Measurements from ENCODE around the gene RNH1.
A peak's percentile ranks its signal among the peaks of the same experiment; 100 is the strongest.

The RNH1 gene

GRCh38 chr11:506995-507726, at the start of gene RNH1:
TSS of gene RNH1 (minus strand) at chr11:507242. CDS start at chr11:502162, 5,080 bp downstream.
- Histone ChIP-seq H3K4me1 (ENCODE audit: control insufficient read depth in 5 of 5, insufficient read depth in 5 of 5, low read length in 5 of 5) (peaks cover 5 to 51% (median 48%) of the 10 kb centered on the region in 5 donors), H3K9me3 (ENCODE audit: control insufficient read depth in 5 of 5, low read length in 5 of 5) (no peaks in the 10 kb centered on the region), H3K27me3 (ENCODE audit: control insufficient read depth in 5 of 5, insufficient read depth in 4 of 5, low read length in 5 of 5) (no peaks in the 10 kb centered on the region), H3K9ac (ENCODE audit: low read length in 5 of 5) (peak within 1 kb of the TSS; percentile 75 to 100 (median 91)), H3K36me3 (ENCODE audit: control insufficient read depth in 5 of 5, insufficient read depth in 5 of 5, low read length in 5 of 5) (peaks cover 0 to 18% (median 12%) of the 10 kb centered on the region in 5 donors), H3K27ac (ENCODE audit: low read depth, low read length) (peak within 1 kb of the TSS; percentile 99), H3K4me3 (ENCODE audit: low read depth in 1 of 5, low read length in 5 of 5) (peak within 1 kb of the TSS; percentile 76 to 86 (median 82))

GRCh38 chr11:555780-556661, 49.0 kb upstream of the RNH1 start:
- Histone ChIP-seq H3K4me1 (ENCODE audit: control insufficient read depth in 5 of 5, insufficient read depth in 5 of 5, low read length in 5 of 5) (peaks cover 0 to 18% (median 12%) of the 10 kb centered on the region in 5 donors), H3K9me3 (ENCODE audit: control insufficient read depth in 5 of 5, low read length in 5 of 5) (no peaks in the 10 kb centered on the region), H3K27me3 (ENCODE audit: control insufficient read depth in 5 of 5, insufficient read depth in 4 of 5, low read length in 5 of 5) (peaks cover 45 to 77% (median 62%) of the 10 kb centered on the region in 5 donors), H3K27ac (ENCODE audit: low read depth, low read length) (no peak overlapping the region), H3K9ac (ENCODE audit: low read length in 5 of 5) (no peak overlapping the region), H3K4me3 (ENCODE audit: low read depth in 1 of 5, low read length in 5 of 5) (no peak overlapping the region), H3K36me3 (ENCODE audit: control insufficient read depth in 5 of 5, insufficient read depth in 5 of 5, low read length in 5 of 5) (no peaks in the 10 kb centered on the region)

- Histone ChIP-seq H3K4me1 (ENCODE audit: control insufficient read depth in 5 of 5, insufficient read depth in 5 of 5, low read length in 5 of 5) (peaks cover 0 to 14% (median 10%) of the 10 kb centered on the region in 5 donors), H3K9ac (ENCODE audit: low read length in 5 of 5) (no peak overlapping the region), H3K36me3 (ENCODE audit: control insufficient read depth in 5 of 5, insufficient read depth in 5 of 5, low read length in 5 of 5) (no peaks in the 10 kb centered on the region), H3K27me3 (ENCODE audit: control insufficient read depth in 5 of 5, insufficient read depth in 4 of 5, low read length in 5 of 5) (peaks cover 45 to 78% (median 65%) of the 10 kb centered on the region in 5 donors), H3K9me3 (ENCODE audit: control insufficient read depth in 5 of 5, low read length in 5 of 5) (no peaks in the 10 kb centered on the region), H3K4me3 (ENCODE audit: low read depth in 1 of 5, low read length in 5 of 5) (no peak overlapping the region), H3K27ac (ENCODE audit: low read depth, low read length) (no peak overlapping the region)
These were observed 48.3 kb upstream of the RNH1 start for GRCh38 chr11:555227-555779.

GRCh38 chr11:554428-555226, 47.6 kb upstream of the RNH1 start:
- no peaks in the 10 kb centered on the region for H3K36me3 ChIP-seq (ENCODE audit: control insufficient read depth in 5 of 5, insufficient read depth in 5 of 5, low read length in 5 of 5)
- no peak overlapping the region for H3K9ac ChIP-seq (ENCODE audit: low read length in 5 of 5)
- H3K27ac ChIP-seq (ENCODE audit: low read depth, low read length) = no peak overlapping the region
- H3K9me3 ChIP-seq (ENCODE audit: control insufficient read depth in 5 of 5, low read length in 5 of 5) = no peaks in the 10 kb centered on the region
- H3K27me3 ChIP-seq (ENCODE audit: control insufficient read depth in 5 of 5, insufficient read depth in 4 of 5, low read length in 5 of 5) = peaks cover 45 to 77% (median 64%) of the 10 kb centered on the region in 5 donors
- H3K4me1 ChIP-seq (ENCODE audit: control insufficient read depth in 5 of 5, insufficient read depth in 5 of 5, low read length in 5 of 5) = peaks cover 0 to 9% (median 5%) of the 10 kb centered on the region in 5 donors
- peak overlapping the region in 1 of 5 donors; percentile 42 for H3K4me3 ChIP-seq (ENCODE audit: low read depth in 1 of 5, low read length in 5 of 5)

DNA sequence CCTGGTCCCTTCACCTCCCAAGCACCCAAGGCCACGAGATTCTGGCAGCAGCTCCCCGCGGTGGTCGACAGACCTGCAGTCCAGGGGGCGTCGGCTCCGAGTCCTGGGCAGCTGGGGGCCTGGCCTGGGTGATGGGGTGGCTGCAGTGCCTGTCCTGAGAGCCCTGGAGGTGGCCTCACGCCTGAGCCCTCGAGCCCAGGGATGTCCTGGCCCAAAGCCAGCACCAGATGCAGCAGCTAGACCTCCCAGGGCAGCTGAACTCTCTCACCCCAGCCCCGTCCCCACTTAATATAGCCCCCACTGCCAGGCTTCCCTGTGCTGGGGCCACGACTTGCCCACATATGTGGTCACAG, 46.9 kb upstream of the RNH1 start:
- no peak overlapping the region for H3K4me3 ChIP-seq (ENCODE audit: low read depth in 1 of 5, low read length in 5 of 5)
- peaks cover 49 to 71% (median 60%) of the 10 kb centered on the region in 5 donors for H3K27me3 ChIP-seq (ENCODE audit: control insufficient read depth in 5 of 5, insufficient read depth in 4 of 5, low read length in 5 of 5)
- no peaks in the 10 kb centered on the region for H3K9me3 ChIP-seq (ENCODE audit: control insufficient read depth in 5 of 5, low read length in 5 of 5)
- peaks cover 0 to 9% (median 5%) of the 10 kb centered on the region in 5 donors for H3K4me1 ChIP-seq (ENCODE audit: control insufficient read depth in 5 of 5, insufficient read depth in 5 of 5, low read length in 5 of 5)
- H3K36me3 ChIP-seq (ENCODE audit: control insufficient read depth in 5 of 5, insufficient read depth in 5 of 5, low read length in 5 of 5) = no peaks in the 10 kb centered on the region
- no peak overlapping the region for H3K27ac ChIP-seq (ENCODE audit: low read depth, low read length)
- no peak overlapping the region for H3K9ac ChIP-seq (ENCODE audit: low read length in 5 of 5)

GRCh38 chr11:553083-553987, 46.3 kb upstream of the RNH1 start:
- Histone ChIP-seq H3K9me3 (ENCODE audit: control insufficient read depth in 5 of 5, low read length in 5 of 5) (no peaks in the 10 kb centered on the region), H3K27ac (ENCODE audit: low read depth, low read length) (no peak overlapping the region), H3K4me1 (ENCODE audit: control insufficient read depth in 5 of 5, insufficient read depth in 5 of 5, low read length in 5 of 5) (peaks cover 0 to 9% (median 5%) of the 10 kb centered on the region in 5 donors), H3K9ac (ENCODE audit: low read length in 5 of 5) (no peak overlapping the region), H3K27me3 (ENCODE audit: control insufficient read depth in 5 of 5, insufficient read depth in 4 of 5, low read length in 5 of 5) (peaks cover 49 to 64% (median 55%) of the 10 kb centered on the region in 5 donors), H3K36me3 (ENCODE audit: control insufficient read depth in 5 of 5, insufficient read depth in 5 of 5, low read length in 5 of 5) (no peaks in the 10 kb centered on the region), H3K4me3 (ENCODE audit: low read depth in 1 of 5, low read length in 5 of 5) (no peak overlapping the region)

DNA sequence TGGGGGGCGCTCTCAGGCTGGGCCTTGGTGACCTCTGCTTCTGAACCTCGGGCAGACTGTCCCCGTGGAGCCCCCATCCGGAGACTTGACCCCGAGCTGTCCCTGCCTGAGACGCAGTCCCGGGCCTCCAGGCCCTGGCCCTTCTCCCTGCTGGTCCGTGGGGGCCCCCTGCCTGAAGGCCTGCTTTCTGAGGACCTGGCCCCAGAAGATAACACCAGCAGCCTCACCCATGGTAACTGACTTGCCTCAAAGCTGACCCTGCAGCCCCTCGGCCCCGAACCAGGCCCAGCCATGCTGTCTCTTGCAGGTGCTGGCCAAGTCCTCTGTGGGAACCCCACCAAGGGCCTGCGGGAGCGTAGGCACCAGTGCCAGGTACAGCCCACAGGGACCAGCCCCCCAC, 44.6 kb upstream of the RNH1 start:
- Histone ChIP-seq H3K4me3 (ENCODE audit: low read depth in 1 of 5, low read length in 5 of 5) (no peak overlapping the region), H3K9ac (ENCODE audit: low read length in 5 of 5) (no peak overlapping the region), H3K36me3 (ENCODE audit: control insufficient read depth in 5 of 5, insufficient read depth in 5 of 5, low read length in 5 of 5) (no peaks in the 10 kb centered on the region), H3K9me3 (ENCODE audit: control insufficient read depth in 5 of 5, low read length in 5 of 5) (no peaks in the 10 kb centered on the region), H3K27me3 (ENCODE audit: control insufficient read depth in 5 of 5, insufficient read depth in 4 of 5, low read length in 5 of 5) (peaks cover 33 to 48% (median 39%) of the 10 kb centered on the region in 5 donors), H3K27ac (ENCODE audit: low read depth, low read length) (no peak overlapping the region), H3K4me1 (ENCODE audit: control insufficient read depth in 5 of 5, insufficient read depth in 5 of 5, low read length in 5 of 5) (peaks cover 0 to 9% (median 5%) of the 10 kb centered on the region in 5 donors)

DNA sequence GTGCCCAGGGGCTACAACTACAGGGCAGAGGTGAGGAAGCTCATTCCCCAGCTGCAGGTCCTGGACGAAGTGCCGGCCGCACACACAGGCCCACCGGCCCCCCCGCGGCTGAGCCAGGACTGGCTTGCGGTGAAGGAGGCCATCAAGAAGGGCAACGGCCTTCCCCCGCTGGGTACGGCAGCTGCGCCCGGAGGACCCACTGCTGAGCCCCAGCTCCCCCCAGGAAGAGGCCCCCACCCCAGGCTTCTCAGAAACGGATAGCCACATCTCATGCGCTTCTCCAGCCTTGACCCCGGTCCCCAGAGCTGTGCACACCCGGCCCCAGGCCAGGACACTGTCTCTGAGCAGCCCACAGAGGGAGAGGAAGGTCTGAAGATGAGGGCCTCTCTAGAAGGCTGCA, 44.1 kb upstream of the RNH1 start:
- H3K36me3 ChIP-seq (ENCODE audit: control insufficient read depth in 5 of 5, insufficient read depth in 5 of 5, low read length in 5 of 5) = no peaks in the 10 kb centered on the region
- peaks cover 28 to 43% (median 35%) of the 10 kb centered on the region in 5 donors for H3K27me3 ChIP-seq (ENCODE audit: control insufficient read depth in 5 of 5, insufficient read depth in 4 of 5, low read length in 5 of 5)
- H3K4me1 ChIP-seq (ENCODE audit: control insufficient read depth in 5 of 5, insufficient read depth in 5 of 5, low read length in 5 of 5) = peaks cover 0 to 8% (median 5%) of the 10 kb centered on the region in 5 donors
- no peak overlapping the region for H3K9ac ChIP-seq (ENCODE audit: low read length in 5 of 5)
- H3K9me3 ChIP-seq (ENCODE audit: control insufficient read depth in 5 of 5, low read length in 5 of 5) = no peaks in the 10 kb centered on the region
- H3K27ac ChIP-seq (ENCODE audit: low read depth, low read length) = no peak overlapping the region
- H3K4me3 ChIP-seq (ENCODE audit: low read depth in 1 of 5, low read length in 5 of 5) = no peak overlapping the region

DNA sequence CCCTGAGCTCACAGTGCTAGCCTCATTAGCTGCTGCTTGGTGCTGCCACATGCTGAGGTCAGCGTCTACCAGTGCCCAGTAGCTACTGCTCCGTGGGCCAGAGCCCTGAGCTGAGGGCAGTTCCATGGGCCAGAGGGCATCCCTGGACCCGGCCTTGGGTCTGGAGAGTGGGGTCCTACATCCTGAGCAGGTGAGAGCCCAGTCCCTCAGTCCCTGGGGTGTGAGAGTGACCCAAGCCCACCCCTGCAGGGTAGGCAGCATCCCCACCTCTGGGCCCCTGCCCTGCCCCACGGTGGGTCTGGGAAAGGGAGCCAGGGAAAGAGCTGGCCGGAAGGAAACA, 43.7 kb upstream of the RNH1 start:
- Histone ChIP-seq H3K36me3 (ENCODE audit: control insufficient read depth in 5 of 5, insufficient read depth in 5 of 5, low read length in 5 of 5) (no peaks in the 10 kb centered on the region), H3K9ac (ENCODE audit: low read length in 5 of 5) (no peak overlapping the region), H3K4me1 (ENCODE audit: control insufficient read depth in 5 of 5, insufficient read depth in 5 of 5, low read length in 5 of 5) (peaks cover 0 to 8% (median 5%) of the 10 kb centered on the region in 5 donors), H3K4me3 (ENCODE audit: low read depth in 1 of 5, low read length in 5 of 5) (no peak overlapping the region), H3K9me3 (ENCODE audit: control insufficient read depth in 5 of 5, low read length in 5 of 5) (no peaks in the 10 kb centered on the region), H3K27ac (ENCODE audit: low read depth, low read length) (no peak overlapping the region), H3K27me3 (ENCODE audit: control insufficient read depth in 5 of 5, insufficient read depth in 4 of 5, low read length in 5 of 5) (peaks cover 25 to 39% (median 35%) of the 10 kb centered on the region in 5 donors)

Measured in subcutaneous abdominal adipose tissue (tissue), 5 donors.